Esophagus squamous epithelium (tissue), 4 donors: Measurements from ENCODE around the gene NRG3.

Experiments
- CTCF ChIP-seq, 6 experiments: fragments of 450-650 bp in 4 of 6; fragments of 200-600 bp in 2 of 6; sonication (generic) in 2 of 6; IDR thresholded peaks; one replicate each; pipeline ENCODE4 v1.5.1; 2016 to 2019; ENCODE audit warnings: antibody characterized with exemption in 6 of 6, mild to moderate bottlenecking in 4 of 6, moderate library complexity in 4 of 6
- POLR2A ChIP-seq, 4 donors: fragments of 450-650 bp; IDR thresholded peaks; one replicate each; pipeline ENCODE4 v1.6.1; 2017; ENCODE audit warnings: antibody characterized with exemption in 4 of 4, mild to moderate bottlenecking in 4 of 4, moderate library complexity in 3 of 4

DNA sequence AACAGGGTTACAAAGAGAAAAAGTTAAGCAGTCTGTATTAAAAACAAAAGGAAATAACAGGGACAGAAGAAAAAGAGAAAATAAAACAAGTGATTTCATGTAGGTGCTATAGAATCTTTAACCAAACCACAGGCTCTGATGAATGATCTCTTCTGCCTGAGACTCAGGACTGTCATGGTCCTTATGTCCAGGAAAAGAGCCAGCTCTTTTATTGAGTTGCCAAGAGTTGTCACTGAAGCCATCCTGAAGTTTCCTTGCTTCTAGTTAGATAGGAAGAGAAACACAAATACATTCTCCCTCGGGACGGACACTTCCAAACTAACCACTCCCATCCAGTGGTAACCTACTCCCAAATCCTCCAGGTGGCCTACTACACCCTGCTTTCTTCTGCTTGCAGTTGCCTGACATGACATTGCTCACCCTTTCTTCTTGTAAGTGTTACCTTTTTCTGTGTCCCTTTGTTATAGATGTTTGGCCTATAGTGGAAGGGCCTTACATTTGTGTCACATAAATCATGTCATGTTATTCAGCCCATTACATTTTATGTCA, 346.7 kb downstream of the NRG3 start:
- TF ChIP-seq CTCF (IDR thresholded peaks at IDR 0.05) (no peak), POLR2A (IDR thresholded peaks at IDR 0.05) (no peak)
